ENCODE measurements around the gene POTEM.
"Not testable (repeated sequence)": the region's sequence is repeated elsewhere in the genome, so short reads cannot be mapped to it uniquely, and the experiment has no call there.

- TF ChIP-seq POLR2A (IDR thresholded peaks at IDR 0.05; ENCODE audit: low read depth, low read length); CTCF (IDR thresholded peaks at IDR 0.05; ENCODE audit: extremely low read depth in 1 of 2, insufficient read depth in 1 of 2, low read depth in 1 of 2, low read length in 2 of 2): not testable (repeated sequence)
Measured at GRCh38 chr14:18967134-18967533, at the start of gene POTEM.
